Measurements from ENCODE around the gene BEX3. TPM values are rescaled to one million over a fixed set of nuclear protein-coding genes. Genes with fewer than 3 reads are reported as not detected.
"Not testable (repeated sequence)": the region's sequence is repeated elsewhere in the genome, so short reads cannot be mapped to it uniquely, and the experiment has no call there.

Gene BEX3
- polyA plus RNA-seq (ENCODE audit: insufficient read length): 115 TPM

DNA sequence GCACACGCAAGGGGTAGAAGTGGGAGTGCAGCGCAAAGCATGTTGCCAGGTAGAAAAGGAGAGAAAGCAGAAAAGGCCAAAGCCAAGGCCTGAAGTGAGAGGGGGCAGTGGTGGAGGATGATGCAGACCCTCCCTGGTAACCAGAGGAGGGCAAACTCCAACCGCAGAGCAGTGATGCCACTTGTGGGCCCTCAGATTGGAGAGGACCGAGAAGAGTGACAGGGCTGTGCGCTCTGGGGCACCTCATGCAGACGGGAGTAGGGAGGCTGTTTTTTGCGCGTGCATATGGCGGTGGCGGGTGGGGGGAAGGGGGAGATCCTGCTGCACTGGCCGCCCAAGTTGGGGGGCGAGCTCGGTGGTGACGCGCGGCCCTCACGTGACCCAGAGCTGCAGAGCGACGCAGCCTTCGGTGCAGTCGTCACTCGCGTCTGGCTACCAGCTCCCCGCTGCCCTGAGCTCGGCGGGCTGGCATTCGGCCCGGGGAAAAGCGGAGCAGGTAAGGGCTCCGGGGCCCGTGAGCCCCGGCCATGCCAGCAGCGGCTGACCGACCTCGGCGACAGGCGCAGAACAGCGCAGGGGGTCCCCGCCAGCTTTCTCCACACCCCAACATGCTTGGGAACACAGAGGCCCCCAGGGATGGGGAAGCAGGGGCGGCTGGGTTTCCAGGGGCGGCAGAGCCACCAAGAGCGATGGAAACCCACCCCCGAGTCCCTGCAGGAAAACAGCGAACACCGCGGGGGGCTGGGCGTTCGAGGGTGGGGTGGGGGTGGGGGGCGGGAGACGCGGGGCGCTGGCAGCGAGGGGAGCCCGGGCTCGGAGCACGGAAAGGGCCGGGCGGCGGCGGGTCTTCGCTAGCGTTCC, at the start of gene BEX3:
Gene BEX3 (plus strand): TSS at position 421 of the 861 bp plus-strand sequence. CDS start 984 bp downstream, outside the sequence.
- DNase-seq: peak; percentile 69

DNA sequence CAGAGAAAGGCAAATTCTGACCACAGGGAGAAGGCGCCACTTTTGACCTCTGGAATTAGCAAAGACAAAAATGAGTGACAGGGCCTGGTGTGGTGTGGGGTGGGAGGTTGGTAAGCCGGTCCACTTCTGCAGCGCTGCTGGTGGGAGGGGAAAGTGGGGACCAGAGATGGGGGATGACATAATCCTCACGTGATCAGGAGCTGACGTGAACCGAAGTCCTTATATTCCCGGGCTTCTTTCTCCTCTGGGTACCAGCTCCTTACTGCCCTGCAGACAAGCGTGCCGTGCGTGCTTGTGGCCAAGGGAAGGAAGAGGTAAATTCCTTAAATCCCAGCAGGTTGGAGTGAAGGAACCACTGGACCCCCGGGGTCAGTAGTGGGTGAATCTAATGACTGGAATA, 46.3 kb upstream of the BEX3 start, which contains the start of gene TCEAL7:
Gene TCEAL7 (plus strand): TSS at position 249 of the 400 bp plus-strand sequence. CDS start 1,165 bp downstream, outside the sequence.
- DNase-seq: peak; percentile 79

DNA sequence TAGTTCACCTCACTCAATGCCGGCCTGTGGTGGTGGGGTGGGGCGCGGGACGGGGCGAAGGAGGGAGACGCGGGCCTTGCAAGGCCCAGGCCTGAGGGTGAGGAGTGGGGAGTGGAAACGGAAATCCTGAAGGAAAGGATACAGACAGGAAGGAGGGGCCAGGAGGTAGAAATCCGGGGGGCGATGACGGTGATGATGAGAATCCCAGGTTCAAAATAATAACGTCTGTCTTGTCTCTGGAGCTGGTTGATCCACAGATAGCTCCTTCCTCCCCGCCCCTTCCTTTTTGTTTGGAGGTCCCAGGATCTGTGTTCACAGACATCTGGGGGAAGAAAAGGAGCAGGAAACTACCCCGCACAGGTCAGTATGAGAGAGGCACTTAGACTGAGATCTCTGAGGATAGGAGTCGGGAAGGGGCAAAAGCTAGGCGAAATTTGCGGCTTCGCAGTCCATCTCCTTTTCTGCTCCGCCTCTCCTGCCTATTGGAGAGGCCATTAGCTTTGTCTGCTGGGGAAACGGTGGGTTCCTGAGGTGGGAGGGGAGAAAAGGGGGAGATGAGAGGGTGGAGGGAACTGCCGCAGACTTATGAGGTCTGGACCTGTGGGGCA, 45.6 kb upstream of the BEX3 start:
- DNase-seq: peak; percentile 57

DNA sequence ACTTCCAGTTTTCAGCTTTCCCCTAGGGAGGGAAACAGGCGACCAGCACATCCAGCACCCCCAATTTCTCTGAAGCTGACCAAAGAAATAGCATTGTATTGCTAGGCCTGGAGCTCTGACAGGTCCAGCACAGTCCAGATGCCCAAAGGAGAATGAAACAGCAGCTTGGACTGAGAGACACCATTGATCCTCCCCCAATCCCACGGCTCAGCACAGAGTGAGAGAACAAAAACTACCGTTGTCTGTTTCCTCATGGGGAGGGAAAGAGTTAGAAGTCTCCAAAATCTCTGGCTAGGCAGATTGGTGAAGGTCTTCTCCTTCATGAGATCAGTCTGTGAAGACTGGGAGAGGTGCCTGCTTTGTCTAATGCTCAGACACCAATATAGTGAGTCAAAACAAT, 37.7 kb upstream of the BEX3 start:
- DNase-seq: no peak

DNA sequence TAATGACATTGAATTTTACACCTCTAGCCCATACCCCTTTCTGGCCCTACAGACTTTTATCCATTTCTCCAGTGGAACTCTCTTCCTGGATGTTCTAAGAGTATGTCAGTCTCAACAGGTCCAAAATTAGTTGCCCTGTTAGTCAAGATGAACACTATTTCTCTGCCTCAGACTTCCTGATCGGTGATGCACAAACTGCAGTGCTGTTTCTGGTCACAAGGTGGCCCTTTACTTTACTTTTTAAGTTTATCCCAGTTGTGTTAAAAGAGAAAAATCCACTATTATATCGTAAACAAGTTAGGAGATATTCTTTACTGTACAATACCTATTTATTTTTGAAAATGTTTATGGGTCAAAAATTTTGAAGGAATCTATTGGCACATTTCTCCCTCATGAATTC, 33.2 kb upstream of the BEX3 start:
- DNase-seq: peak; percentile 29

DNA sequence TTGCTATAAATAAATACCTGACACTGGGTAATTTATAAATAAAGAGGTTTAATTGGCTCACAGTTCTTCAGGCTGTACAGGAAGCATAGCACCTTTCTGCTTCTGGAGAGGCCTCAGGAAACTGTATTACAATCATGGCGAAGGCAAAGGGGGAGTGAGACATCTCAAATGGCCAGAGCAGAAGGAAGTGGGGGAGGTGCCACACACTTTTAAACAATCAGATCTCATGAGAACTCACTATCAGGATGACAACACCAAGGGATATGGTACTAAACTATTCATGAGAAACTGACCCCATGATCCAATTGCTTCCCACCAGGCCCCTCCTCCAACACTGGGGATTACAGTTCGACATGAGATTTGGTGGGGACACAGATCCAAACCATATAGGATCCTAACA, 31.7 kb upstream of the BEX3 start:
- DNase-seq: no peak

DNA sequence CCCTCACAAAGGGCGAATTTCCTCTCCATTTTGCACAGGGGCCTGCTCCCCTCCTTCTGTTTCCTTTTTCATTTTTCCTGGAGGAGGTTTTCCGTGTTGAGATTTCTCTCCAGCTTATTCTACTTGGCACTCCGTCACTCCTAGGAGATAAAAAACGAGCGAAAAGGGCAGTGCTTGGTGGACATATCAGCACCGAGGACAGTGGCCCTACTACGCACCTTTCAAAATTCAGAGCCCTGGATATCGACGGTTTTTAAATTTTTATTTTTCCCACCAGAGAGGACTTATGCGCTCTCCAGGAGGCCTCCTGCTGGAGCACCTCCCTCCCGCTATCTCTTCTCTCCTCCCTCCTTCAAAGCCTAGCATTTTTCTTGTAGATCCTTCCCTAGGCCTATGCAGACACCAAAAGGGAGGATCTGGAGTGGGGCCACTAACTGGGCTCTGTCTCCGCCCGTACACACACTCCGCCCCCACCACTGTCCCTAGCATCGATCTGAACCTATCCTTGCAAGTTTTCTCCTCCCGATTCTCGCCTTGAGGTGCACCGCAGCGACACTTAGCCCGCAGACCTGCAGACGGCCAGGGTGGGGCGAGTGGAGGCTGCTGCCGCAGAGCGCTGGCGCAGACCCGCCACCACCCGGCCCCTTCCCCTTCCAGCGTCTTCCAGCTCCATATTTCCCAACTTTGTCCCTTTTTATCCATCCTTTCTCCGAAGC, 28.5 kb upstream of the BEX3 start:
- DNase-seq: no peak

DNA sequence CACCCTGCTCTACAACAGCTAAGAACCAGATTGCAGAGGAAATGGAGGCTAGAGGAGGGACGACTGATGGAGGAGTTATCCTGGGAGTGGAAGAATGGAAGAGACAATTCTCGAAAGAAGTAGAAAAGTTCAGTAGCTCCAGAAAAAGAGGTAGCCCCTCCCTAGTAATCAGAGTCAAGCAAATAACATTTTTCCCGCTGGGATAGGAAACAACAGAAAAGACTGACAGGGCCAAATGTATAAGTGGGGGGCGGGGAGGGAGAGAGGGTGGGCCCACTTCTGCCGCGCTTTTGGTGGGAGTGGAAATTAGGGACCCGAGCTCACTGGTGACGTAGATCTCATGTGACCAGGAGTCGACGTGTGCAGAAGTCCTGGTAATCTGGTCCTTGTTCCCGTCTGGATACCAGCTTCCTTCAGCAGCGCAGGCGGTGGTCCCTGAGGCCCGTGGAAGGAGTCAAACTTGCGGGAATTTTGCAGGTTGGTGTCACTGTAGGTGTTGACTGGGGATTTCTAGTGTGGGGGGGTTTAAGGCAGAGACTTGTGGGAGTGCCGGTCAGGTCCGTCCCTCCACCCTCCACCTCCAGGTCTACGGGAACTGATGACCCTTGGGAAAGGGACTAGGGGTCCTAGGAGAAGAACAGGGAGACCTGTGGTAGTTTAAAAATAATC, 20.1 kb upstream of the BEX3 start, which contains the start of gene TCEAL9:
Gene TCEAL9 (plus strand): TSS at position 377 of the 669 bp plus-strand sequence. CDS start 1,179 bp downstream, outside the sequence.
- peak; percentile 86 for DNase-seq

DNA sequence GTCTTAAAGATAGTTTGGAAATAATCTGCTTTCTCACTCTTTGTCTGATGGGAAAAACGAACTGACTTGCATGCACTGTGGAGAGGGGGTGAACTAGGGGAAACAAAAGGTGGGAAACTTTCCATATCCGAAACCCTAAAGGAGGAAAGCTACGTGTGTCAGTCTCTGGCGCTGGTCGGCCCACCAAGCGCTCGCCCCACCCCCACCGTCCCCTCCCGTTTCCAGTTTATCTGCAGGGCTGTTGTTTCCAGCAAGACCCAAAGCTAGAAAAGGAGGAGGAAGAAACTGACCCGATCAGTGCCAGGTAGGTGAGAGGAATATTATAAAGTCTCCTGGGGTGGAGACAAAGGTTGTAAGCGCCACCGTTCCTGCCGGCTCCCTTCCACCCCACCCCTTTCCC, 19.5 kb upstream of the BEX3 start:
- DNase-seq: peak; percentile 49

DNA sequence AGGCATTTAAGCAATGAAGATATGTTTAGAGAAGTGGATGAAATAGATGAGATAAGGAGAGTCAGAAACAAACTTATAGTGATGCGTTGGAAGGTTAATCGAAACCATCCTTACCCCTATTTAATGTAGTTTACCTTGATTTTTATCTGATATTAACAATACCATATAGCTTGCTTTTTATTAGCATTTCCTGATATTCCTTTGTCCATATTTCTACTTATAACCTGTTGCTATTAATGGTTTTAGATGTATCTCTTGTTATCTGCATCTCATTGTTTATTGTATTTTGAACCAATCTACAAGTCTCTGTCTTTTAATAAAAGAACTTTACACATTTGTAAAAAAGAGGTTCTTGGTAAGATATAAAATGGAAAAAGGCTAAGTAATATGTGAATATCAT, 18.5 kb upstream of the BEX3 start:
- no peak for DNase-seq

DNA sequence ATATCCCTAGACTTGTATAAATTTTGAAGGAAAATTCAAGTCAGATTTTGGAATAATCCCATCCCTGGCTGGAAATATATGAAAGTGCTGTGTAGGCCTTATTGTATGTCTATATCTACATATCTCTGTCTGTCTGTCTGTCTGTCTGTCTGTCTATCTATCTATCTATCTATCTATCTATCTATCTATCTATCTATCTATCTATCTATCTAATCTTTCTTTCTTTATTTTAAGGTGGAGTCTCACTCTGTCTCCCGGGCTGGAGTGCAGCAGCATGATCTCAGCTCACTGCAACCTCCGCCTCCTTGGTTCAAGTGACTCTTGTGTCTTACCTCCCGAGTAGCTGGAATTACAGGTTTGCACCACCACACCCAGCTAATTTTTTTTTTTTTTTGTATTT, 16.7 kb upstream of the BEX3 start:
- DNase-seq: not testable (repeated sequence)

DNA sequence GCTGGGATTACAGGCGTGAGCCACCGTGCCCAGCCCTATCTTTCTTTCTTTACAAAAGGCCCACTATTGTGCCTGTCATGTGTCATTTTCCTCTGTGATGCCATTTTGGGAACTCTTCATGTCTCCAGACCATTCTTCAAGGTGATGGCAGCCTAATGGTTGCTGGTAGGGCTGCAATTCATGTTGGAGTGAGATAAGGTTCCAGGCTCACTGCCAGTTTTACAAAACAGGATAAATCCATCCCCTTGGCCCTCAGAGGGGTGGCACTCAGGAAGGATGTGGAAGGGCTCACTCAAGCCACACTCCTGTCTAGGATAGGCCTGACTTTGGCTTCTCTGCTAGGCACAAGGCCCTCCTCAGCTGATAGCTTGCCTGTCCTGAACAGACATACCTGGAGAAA, 16.2 kb upstream of the BEX3 start:
- no peak for DNase-seq

DNA sequence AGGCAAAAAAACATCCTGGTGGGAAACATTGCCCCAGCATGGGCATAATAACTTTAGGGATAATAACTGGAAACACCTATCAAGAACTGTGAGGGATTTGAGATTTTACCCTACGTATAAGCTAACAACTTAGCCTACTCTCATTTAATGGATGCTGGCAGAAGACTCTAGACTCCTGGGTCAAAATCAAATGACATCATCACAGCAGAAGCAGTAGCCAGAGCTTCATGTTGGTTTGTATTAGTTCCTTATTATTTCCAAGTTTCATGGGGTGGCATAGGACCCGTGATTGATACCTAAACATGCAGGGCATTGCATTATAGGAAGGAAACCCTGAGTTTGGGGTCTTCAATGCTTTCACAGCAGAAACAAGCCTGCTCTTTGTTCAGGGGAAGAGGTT, 15.4 kb upstream of the BEX3 start:
- no peak for DNase-seq

DNA sequence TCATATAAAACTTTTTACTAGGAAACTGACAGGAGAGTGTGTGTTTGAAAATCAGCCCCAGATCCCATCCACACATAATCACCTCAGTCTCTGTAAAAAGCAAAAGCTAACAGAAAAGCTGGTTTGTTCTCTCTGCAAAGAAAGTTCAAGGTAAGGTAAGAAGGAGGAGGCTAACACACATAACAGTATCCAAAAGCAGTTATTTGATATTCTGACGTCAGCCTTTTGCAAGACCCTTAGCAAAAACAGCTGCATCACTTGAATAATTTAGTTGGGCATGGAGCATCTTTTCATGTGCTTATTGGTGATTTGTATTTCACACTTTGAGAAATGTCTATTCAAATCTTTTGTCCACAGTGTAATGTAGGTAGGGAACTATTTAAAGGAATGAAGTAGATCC, 14.5 kb upstream of the BEX3 start:
- no peak for DNase-seq

DNA sequence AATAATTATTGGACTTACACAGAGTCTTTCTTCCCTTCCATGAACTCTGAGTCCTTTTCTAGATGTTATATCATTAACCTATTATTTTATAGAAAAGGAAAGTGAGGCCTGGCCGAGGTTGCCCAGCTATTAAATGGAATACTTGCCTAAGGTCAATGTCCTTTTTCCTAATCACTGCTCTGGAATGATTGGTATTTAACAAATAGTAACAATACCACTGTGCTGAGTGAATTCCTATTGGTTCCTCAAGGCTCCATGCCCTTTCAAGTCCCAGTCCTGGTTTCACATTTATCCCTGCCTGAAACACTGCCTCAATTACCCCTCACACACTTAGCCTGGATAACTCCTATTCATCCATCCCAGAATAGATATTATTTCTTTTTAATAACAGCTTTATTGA, 13.9 kb upstream of the BEX3 start:
- DNase-seq: no peak

DNA sequence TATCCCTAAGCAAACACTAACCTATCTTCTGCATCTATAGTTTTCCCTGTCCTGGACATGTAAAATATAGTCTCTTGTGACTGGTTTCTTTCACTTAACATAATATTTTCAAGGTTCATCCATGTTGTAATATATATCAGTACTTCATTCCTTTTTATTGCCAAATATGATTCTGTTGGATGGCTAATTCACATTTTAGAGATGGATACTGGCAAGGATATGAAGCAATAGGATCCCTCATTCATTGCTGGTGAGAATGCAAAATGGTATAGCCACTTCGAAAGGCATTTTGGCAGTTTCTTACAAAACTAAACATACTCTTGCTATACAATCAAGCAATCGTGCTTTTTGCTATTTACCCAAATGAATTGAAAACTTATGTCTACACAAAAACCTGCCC, 13.3 kb upstream of the BEX3 start:
- no peak for DNase-seq

DNA sequence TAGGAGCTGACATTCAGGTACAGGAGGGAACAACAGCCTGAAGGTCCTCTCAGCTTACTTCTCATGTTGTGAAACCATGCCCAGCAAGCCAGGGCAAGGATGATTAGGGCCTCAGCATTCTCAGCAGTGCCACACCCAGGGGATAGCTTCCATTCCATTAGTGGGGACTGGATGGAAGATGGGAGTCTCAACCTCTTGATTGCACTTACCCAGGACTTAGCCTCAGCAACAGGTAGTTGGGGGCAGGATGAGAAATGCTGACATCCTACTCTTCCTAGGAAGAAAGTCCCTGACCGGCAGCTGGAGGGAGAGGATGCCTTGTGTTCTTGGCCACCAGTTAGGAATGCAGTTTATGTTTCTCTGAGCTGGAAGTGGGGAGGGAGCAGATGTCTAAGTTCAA, 8.8 kb upstream of the BEX3 start:
- no peak for DNase-seq

DNA sequence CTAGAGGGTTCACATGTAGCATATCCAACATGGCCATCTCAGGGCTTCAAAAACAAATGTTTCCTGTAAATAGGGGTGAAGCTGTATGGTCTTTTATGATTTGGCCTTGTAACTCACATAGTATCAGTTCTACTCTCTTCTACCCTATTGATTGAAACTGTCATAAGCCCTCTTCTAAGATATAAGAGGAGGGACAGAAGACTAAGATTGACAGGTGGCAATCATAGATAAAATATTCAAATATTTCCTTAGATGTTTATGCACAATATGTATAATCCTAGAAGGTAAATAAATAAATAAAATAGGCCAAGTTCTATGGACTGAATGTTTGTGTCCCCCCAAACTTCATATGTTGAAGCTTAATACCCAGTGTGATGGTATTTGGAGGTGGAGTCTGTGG, 6.9 kb upstream of the BEX3 start:
- DNase-seq: no peak

DNA sequence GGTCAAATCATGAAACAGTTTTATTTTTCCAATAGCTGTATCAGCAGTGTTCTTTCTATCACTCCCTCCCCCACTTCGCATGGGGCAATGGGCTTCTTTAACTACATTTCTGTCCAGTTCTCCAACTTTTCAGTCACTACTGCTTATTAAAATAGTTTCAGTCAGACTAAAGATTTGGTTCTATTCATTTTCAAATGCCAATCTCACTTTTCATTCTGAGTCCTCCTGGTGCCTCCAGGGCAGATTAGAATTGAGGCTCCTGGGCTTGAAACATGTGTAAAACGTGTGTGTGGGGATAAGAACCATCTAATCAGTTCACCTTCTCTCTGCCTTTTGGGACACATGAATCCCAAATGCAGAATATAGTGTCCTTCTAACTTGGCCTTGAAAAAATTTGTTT, 3.5 kb upstream of the BEX3 start:
- DNase-seq: no peak

DNA sequence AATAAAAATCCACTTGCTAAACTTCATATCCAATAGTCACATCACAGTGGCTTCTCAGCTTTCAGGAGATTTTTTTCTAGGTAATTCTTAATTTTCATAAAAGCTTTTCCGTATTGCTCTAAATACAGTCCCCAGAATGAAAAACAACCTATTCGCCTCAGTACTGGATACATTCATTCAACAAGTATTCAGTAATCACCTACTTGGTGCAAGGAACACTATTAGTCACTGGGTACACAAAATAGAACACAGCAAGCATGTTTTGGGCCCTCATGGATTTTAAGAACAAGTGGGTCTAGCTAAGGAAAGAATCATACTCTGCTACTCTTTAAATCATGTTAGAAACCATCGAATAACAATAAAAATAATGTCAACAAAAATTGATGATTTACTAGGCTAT, 2.8 kb upstream of the BEX3 start:
- DNase-seq: no peak

DNA sequence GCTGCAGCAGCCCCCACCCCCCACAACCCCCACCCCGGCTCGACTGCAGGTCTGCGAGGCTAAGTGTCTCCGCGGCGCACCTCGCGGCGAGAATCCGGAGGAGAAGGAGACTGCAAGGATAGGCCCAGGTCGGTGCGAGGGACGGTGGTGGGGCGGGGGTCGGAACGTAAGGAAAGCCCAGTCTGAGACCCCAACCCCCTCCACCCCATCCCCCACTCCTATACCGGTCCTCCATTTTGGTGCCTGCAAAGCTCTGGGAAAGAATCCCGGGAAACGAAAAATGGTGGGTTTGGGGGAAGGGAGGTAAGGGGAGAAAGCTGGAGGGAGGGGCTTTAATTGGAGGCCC, 614 bp downstream of the BEX3 start:
- peak; percentile 39 for DNase-seq

DNA sequence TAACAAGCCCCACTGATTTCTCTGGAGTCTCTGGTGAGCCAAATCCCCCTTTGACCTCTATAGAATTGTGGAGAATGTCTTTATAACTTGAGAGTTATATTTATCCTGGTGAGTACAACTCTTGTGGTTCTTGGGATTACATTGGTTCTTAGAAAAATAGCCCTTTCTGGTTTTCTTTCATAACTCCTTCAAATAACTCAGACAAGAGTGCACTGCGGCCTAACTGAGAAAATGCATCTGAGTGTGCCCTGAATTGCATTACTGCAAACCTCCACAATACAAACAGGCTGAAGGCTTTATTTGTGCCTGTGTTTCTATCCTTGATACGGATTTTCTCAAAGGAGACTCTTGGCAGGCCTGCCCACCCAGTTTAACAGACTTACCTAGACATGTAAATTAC, 2.7 kb downstream of the BEX3 start:
- no peak for DNase-seq

DNA sequence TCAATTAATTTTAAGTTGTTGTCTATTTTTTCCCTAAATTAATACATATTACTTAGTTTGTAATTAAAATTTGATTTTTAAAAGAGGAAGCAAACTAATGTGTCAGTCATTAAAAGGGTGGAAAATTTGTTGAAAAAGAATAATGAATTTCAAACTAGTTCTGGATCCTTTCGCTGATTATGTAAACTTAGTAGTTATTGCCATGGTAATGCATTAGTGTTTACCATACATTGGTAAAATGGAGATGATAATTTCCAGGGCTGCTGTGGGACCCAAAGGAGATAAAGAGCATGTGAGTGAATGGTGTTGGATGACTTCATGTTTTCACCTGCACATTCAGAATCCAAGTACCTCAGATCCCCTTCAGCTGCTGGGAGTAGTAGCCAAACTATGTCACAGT, 6.5 kb downstream of the BEX3 start:
- DNase-seq: no peak

Measured in hindlimb muscle (tissue), 1 donor.